A673 (cell line): ENCODE measurements around the gene ASH1L.

Experiments
- EZH2 ChIP-seq: fragments of 200-600 bp; sonication (generic); IDR thresholded peaks from 2 replicates; pipeline ENCODE4 v1.6.1; 2017; ENCODE audit warnings: borderline replicate concordance, low read depth, mild to moderate bottlenecking, mixed read lengths, antibody characterized with exemption, low read length; ENCODE audit not compliant: poor library complexity, severe bottlenecking
- TF ChIP-seq, protein P1 (sequence below): fragments of 300-800, 200-600 bp; sonication (generic); conservative IDR thresholded peaks from 2 replicates; pipeline ENCODE4 v1.5.1; 2017; ENCODE audit warnings: low read depth, mild to moderate bottlenecking, antibody characterized with exemption, low read length, moderate library complexity, mixed read lengths

- TF ChIP-seq, protein P1, sequence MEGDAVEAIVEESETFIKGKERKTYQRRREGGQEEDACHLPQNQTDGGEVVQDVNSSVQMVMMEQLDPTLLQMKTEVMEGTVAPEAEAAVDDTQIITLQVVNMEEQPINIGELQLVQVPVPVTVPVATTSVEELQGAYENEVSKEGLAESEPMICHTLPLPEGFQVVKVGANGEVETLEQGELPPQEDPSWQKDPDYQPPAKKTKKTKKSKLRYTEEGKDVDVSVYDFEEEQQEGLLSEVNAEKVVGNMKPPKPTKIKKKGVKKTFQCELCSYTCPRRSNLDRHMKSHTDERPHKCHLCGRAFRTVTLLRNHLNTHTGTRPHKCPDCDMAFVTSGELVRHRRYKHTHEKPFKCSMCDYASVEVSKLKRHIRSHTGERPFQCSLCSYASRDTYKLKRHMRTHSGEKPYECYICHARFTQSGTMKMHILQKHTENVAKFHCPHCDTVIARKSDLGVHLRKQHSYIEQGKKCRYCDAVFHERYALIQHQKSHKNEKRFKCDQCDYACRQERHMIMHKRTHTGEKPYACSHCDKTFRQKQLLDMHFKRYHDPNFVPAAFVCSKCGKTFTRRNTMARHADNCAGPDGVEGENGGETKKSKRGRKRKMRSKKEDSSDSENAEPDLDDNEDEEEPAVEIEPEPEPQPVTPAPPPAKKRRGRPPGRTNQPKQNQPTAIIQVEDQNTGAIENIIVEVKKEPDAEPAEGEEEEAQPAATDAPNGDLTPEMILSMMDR: no peak
- TF ChIP-seq EZH2: no peak
These were observed 8.0 kb upstream of the ASH1L start for GRCh38 chr1:155570593-155570990.
